H9 (cell line): Measurements from ENCODE around the gene TBC1D22A. TPM values are rescaled to one million over a fixed set of nuclear protein-coding genes. Genes with fewer than 3 reads are reported as not detected.
A peak's percentile ranks its signal among the peaks of the same experiment; 100 is the strongest.

ENCODE experiments used
- DNase-seq: peaks from one replicate; pipeline ENCODE4 v3.0.0-alpha.2; 2017
- H2AFZ ChIP-seq: one replicate; pipeline ENCODE4 v1.6.1; 2013; ENCODE audit warnings: mild to moderate bottlenecking, low read length, control low read depth, moderate library complexity
- H2AK5ac ChIP-seq: 2 replicates; pipeline ENCODE4 v1.6.1; 2013; ENCODE audit warnings: low read length, control low read depth, mixed read lengths; ENCODE audit not compliant: insufficient read length
- H2BK120ac ChIP-seq: one replicate; pipeline ENCODE4 v1.6.1; 2013; ENCODE audit warnings: low read depth, mild to moderate bottlenecking, low read length, control low read depth, inconsistent platforms; ENCODE audit not compliant: poor library complexity, severe bottlenecking
- H2BK12ac ChIP-seq: 2 replicates; pipeline ENCODE4 v1.6.1; 2013; ENCODE audit warnings: low read length, control low read depth, mixed read lengths, low read depth; ENCODE audit not compliant: insufficient read length
- H2BK15ac ChIP-seq: 2 replicates; pipeline ENCODE4 v1.6.1; 2013; ENCODE audit warnings: low read depth, low read length, control low read depth
- H2BK20ac ChIP-seq: one replicate; pipeline ENCODE4 v1.6.1; 2013; ENCODE audit warnings: low read depth, mild to moderate bottlenecking, low read length, control low read depth, inconsistent platforms; ENCODE audit not compliant: poor library complexity, severe bottlenecking
- H2BK5ac ChIP-seq: 2 replicates; pipeline ENCODE4 v1.6.1; 2013; ENCODE audit warnings: low read length, control low read depth, mixed read lengths; ENCODE audit not compliant: insufficient read length
- H3K14ac ChIP-seq: 2 replicates; pipeline ENCODE4 v1.6.1; 2013; ENCODE audit warnings: low read length, control low read depth; ENCODE audit not compliant: insufficient read depth
- H3K18ac ChIP-seq: 2 replicates; pipeline ENCODE4 v1.6.1; 2013; ENCODE audit warnings: low read depth, mild to moderate bottlenecking, mixed read lengths, low read length, control low read depth; ENCODE audit not compliant: insufficient read length
- H3K23ac ChIP-seq: 2 replicates; pipeline ENCODE4 v1.6.1; 2013; ENCODE audit warnings: low read length, control low read depth, mixed read lengths, low read depth; ENCODE audit not compliant: insufficient read length
- H3K23me2 ChIP-seq: 2 replicates; pipeline ENCODE4 v1.6.1; 2013; ENCODE audit warnings: low read depth, mild to moderate bottlenecking, mixed read lengths, low read length, control low read depth; ENCODE audit not compliant: insufficient read length, poor library complexity, severe bottlenecking
- H3K27ac ChIP-seq: 2 replicates; pipeline ENCODE4 v1.5.1; 2013; ENCODE audit warnings: low read length, control low read depth, mixed read lengths, low read depth; ENCODE audit not compliant: insufficient read length
- H3K27me3 ChIP-seq: 2 replicates; pipeline ENCODE4 v1.6.1; 2013; ENCODE audit warnings: low read length, control low read depth, inconsistent platforms; ENCODE audit not compliant: insufficient read depth
- H3K4ac ChIP-seq: 2 replicates; pipeline ENCODE4 v1.6.1; 2013; ENCODE audit warnings: low read depth, mild to moderate bottlenecking, control low read depth, inconsistent platforms, low read length, moderate library complexity
- H3K4me1 ChIP-seq: 2 replicates; pipeline ENCODE4 v1.6.1; 2013; ENCODE audit warnings: low read length, control low read depth, inconsistent platforms; ENCODE audit not compliant: insufficient read depth
- H3K4me2 ChIP-seq: 2 replicates; pipeline ENCODE4 v1.6.1; 2013; ENCODE audit warnings: low read length, control low read depth, mixed read lengths; ENCODE audit not compliant: insufficient read length, insufficient read depth
- H3K56ac ChIP-seq: 2 replicates; pipeline ENCODE4 v1.6.1; 2013; ENCODE audit warnings: low read depth, mild to moderate bottlenecking, mixed read lengths, low read length, control low read depth; ENCODE audit not compliant: insufficient read length
- H3K79me1 ChIP-seq: 2 replicates; pipeline ENCODE4 v1.6.1; 2013; ENCODE audit warnings: low read depth, mild to moderate bottlenecking, moderate library complexity, low read length, control low read depth, inconsistent platforms; ENCODE audit not compliant: insufficient read depth, poor library complexity, severe bottlenecking
- H3K79me2 ChIP-seq: 2 replicates; pipeline ENCODE4 v1.6.1; 2013; ENCODE audit warnings: low read length, control low read depth, inconsistent platforms; ENCODE audit not compliant: insufficient read depth
- H3K9ac ChIP-seq: 2 replicates; pipeline ENCODE4 v1.6.1; 2013; ENCODE audit warnings: low read length, control low read depth, mixed read lengths; ENCODE audit not compliant: insufficient read length; ENCODE audit errors: extremely low read depth
- H3K9me3 ChIP-seq: one replicate; pipeline ENCODE4 v1.6.1; 2013; ENCODE audit warnings: low read depth, low read length, inconsistent platforms; ENCODE audit not compliant: control insufficient read depth
- H3T11ph ChIP-seq: one replicate; pipeline ENCODE4 v1.6.1; 2013; ENCODE audit warnings: mild to moderate bottlenecking, low read length, control low read depth, inconsistent platforms
- H4K20me1 ChIP-seq: one replicate; pipeline ENCODE4 v1.6.1; 2013; ENCODE audit not compliant: control insufficient read depth, insufficient read length, insufficient read depth
- H4K5ac ChIP-seq: 2 replicates; pipeline ENCODE4 v1.6.1; 2013; ENCODE audit warnings: low read depth, mild to moderate bottlenecking, mixed read lengths, low read length, control low read depth; ENCODE audit not compliant: insufficient read length
- H4K8ac ChIP-seq: replicated peaks from 2 replicates; pipeline ENCODE4 v1.6.1; 2013; ENCODE audit warnings: low read length, control low read depth, mixed read lengths, low read depth; ENCODE audit not compliant: insufficient read length
- H4K91ac ChIP-seq: 2 replicates; pipeline ENCODE4 v1.6.1; 2013; ENCODE audit warnings: low read depth, mild to moderate bottlenecking, moderate library complexity, mixed read lengths, low read length, control low read depth; ENCODE audit not compliant: insufficient read length
- H3K27ac Mint-ChIP-seq, 3 experiments: 2 replicates in 2 of 3; 3 replicates in 1 of 3; pipeline ENCODE4 v1.8.0; 2020 to 2021; ENCODE audit warnings: mixed read lengths in 3 of 3, mild to moderate bottlenecking in 1 of 3, moderate library complexity in 1 of 3
- H3K27me3 Mint-ChIP-seq: 2 replicates; pipeline ENCODE4 v1.8.0; 2021; ENCODE audit warnings: low read depth, mild to moderate bottlenecking, moderate library complexity, mixed read lengths
- H3K36me3 Mint-ChIP-seq, 3 experiments: 2 replicates in 2 of 3; 3 replicates in 1 of 3; pipeline ENCODE4 v1.8.0; 2020 to 2021; ENCODE audit warnings: low read depth in 3 of 3, mixed read lengths in 3 of 3; ENCODE audit not compliant: insufficient read depth in 1 of 3
- H3K4me1 Mint-ChIP-seq, 2 experiments: 2 replicates each; pipeline ENCODE4 v1.8.0; 2020; ENCODE audit warnings: mixed read lengths in 2 of 2
- H3K4me3 Mint-ChIP-seq, 2 experiments: 2 replicates in 1 of 2; 3 replicates in 1 of 2; pipeline ENCODE4 v1.8.0; 2020 to 2021; ENCODE audit warnings: mild to moderate bottlenecking in 2 of 2, mixed read lengths in 2 of 2, moderate library complexity in 1 of 2
- H3K9me3 Mint-ChIP-seq, 2 experiments: 2 replicates in 1 of 2; 3 replicates in 1 of 2; pipeline ENCODE4 v1.8.0; 2020; ENCODE audit warnings: mild to moderate bottlenecking in 2 of 2, mixed read lengths in 2 of 2, moderate library complexity in 1 of 2
- WGBS: extraction: QIAGEN DNeasy Blood & Tissue Kit; methylation state at CpG from one replicate; pipeline ENCODE4 v1.1.7; 2013; ENCODE audit warnings: missing lambda C conversion rate, low lambda C conversion rate, mixed read lengths; ENCODE audit not compliant: insufficient read length; ENCODE audit errors: extremely low coverage; 5-methylcytosine and 5-hydroxymethylcytosine counted together
- total RNA-seq: library from RNA; stranded (reverse); gene quantifications from 2 replicates; pipeline ENCODE4 v1.2.1, GENCODE V29; 2021
- TF ChIP-seq, protein P1 (sequence below): fragments of 200-600 bp; sonication (generic); conservative IDR thresholded peaks from 3 replicates; pipeline ENCODE4 v1.8.0; 2021; ENCODE audit warnings: antibody characterized with exemption, mild to moderate bottlenecking

TBC1D22A gene
- total RNA-seq, 1 experiment from 2014 or later, result 20.8 TPM

- H3K18ac ChIP-seq, result no peak overlapping the region
- no peak overlapping the region for H3K4me3 Mint-ChIP-seq
- no peaks in the 10 kb centered on the region for H3K27me3 ChIP-seq
- H3K9me3 Mint-ChIP-seq, result peaks cover 3 to 7% of the 10 kb centered on the region in 2 experiments; a peak in 3 of 5 replicates
- no peak overlapping the region for H2BK15ac ChIP-seq
- no peak overlapping the region for H4K91ac ChIP-seq
- H3K23me2 ChIP-seq, result no peaks in the 10 kb centered on the region
- DNase-seq, result peak; percentile 10
- H4K20me1 ChIP-seq, result peaks cover 2% of the 10 kb centered on the region
- no CpG with 5 or more reads among the region's 11 CpGs for WGBS
- no peak overlapping the region for H3K14ac ChIP-seq
- H2BK120ac ChIP-seq, result no peak overlapping the region
- no peak overlapping the region for H2AK5ac ChIP-seq
- H2BK20ac ChIP-seq, result no peak overlapping the region
- H4K5ac ChIP-seq, result no peak overlapping the region
- H3K4me1 Mint-ChIP-seq, result peaks cover 5 to 14% of the 10 kb centered on the region in 2 experiments
- H3K4ac ChIP-seq, result no peak overlapping the region
- TF ChIP-seq, protein P1, sequence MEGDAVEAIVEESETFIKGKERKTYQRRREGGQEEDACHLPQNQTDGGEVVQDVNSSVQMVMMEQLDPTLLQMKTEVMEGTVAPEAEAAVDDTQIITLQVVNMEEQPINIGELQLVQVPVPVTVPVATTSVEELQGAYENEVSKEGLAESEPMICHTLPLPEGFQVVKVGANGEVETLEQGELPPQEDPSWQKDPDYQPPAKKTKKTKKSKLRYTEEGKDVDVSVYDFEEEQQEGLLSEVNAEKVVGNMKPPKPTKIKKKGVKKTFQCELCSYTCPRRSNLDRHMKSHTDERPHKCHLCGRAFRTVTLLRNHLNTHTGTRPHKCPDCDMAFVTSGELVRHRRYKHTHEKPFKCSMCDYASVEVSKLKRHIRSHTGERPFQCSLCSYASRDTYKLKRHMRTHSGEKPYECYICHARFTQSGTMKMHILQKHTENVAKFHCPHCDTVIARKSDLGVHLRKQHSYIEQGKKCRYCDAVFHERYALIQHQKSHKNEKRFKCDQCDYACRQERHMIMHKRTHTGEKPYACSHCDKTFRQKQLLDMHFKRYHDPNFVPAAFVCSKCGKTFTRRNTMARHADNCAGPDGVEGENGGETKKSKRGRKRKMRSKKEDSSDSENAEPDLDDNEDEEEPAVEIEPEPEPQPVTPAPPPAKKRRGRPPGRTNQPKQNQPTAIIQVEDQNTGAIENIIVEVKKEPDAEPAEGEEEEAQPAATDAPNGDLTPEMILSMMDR, result no peak
- peaks cover 0 to 12% (median 9%) of the 10 kb centered on the region in 3 experiments; a peak in 4 of 7 replicates for H3K36me3 Mint-ChIP-seq
- H3K27me3 Mint-ChIP-seq, result no peaks in the 10 kb centered on the region
- no peak overlapping the region for H3T11ph ChIP-seq
- no peak overlapping the region for H2BK12ac ChIP-seq
- no peak overlapping the region for H4K8ac ChIP-seq
- H3K9ac ChIP-seq, result no peak overlapping the region
- H3K79me1 ChIP-seq, result no peaks in the 10 kb centered on the region
- no peak overlapping the region for H3K4me2 ChIP-seq
- H2BK5ac ChIP-seq, result no peak overlapping the region
- no peak overlapping the region for H3K23ac ChIP-seq
- no peak overlapping the region for H3K27ac ChIP-seq
- no peaks in the 10 kb centered on the region for H3K4me1 ChIP-seq
- H3K27ac Mint-ChIP-seq, result 0 out of 7 replicates have a peak overlapping the region, but pooled peaks of 2 of the 3 experiments have one; percentile 20
- H3K79me2 ChIP-seq, result no peaks in the 10 kb centered on the region
- H3K56ac ChIP-seq, result no peak overlapping the region
- H2AFZ ChIP-seq, result no peak overlapping the region
- H3K9me3 ChIP-seq, result no peaks in the 10 kb centered on the region
Observed at GRCh38 chr22:47071078-47071806, 308.8 kb downstream of the TBC1D22A start.
